PC-9 (cell line): ENCODE results near the gene HOXA5. TPM values are rescaled to one million over a fixed set of nuclear protein-coding genes. Genes with fewer than 3 reads are reported as not detected.

Source experiments
- BruUV-seq: library from RNA; stranded (reverse); fragments of 400-500 nt; replicated peaks from 2 replicates; lab custom pipeline; 2021; lab: Mats Ljungman, UMichigan
- CTCF ChIA-PET: fragments of 300-600 bp; sonication (Branson Sonifier 250); formaldehyde crosslinking; loops from one replicate; lab custom pipeline; 2022; ENCODE audit warnings: antibody characterized with exemption; lab: Charles Lee
- POLR2A ChIA-PET: fragments of 300-600 bp; sonication (Branson Sonifier 250); formaldehyde crosslinking; loops from one replicate; lab custom pipeline; 2022; ENCODE audit warnings: antibody characterized with exemption; ENCODE audit not compliant: unreplicated experiment; lab: Charles Lee
- DNase-seq, 2 experiments: peaks; one replicate each; pipeline versions ENCODE4 v3.0.0 to v3.0.0-alpha.2; 2015 to 2022; ENCODE audit warnings: mixed read lengths in 1 of 2
- H2AFZ ChIP-seq: fragments of 200-600 bp; sonication (generic); 2 replicates; pipeline ENCODE4 v1.8.1; 2017; ENCODE audit warnings: antibody characterized with exemption
- H3F3A ChIP-seq: fragments of 200-600 bp; sonication (generic); 2 replicates; pipeline ENCODE4 v1.8.1; 2017; ENCODE audit warnings: antibody characterized with exemption, mild to moderate bottlenecking, low read depth; ENCODE audit not compliant: insufficient read depth
- H3K27ac ChIP-seq: fragments of 200-600 bp; sonication (generic); 2 replicates; pipeline ENCODE4 v1.6.1; 2016; ENCODE audit warnings: mixed run types
- H3K27me3 ChIP-seq: fragments of 200-600 bp; sonication (generic); 2 replicates; pipeline ENCODE4 v1.6.1; 2016; ENCODE audit warnings: low read depth, mixed run types; ENCODE audit not compliant: insufficient read depth
- H3K36me3 ChIP-seq: fragments of 200-600 bp; sonication (generic); 2 replicates; pipeline ENCODE4 v1.6.1; 2016; ENCODE audit warnings: low read depth, mixed run types
- H3K4me1 ChIP-seq: fragments of 200-600 bp; sonication (generic); replicated peaks from 2 replicates; pipeline ENCODE4 v1.6.1; 2016; ENCODE audit warnings: mixed run types; ENCODE audit not compliant: insufficient read depth
- H3K4me2 ChIP-seq: fragments of 200-600 bp; sonication (generic); 2 replicates; pipeline ENCODE4 v1.6.1; 2017; ENCODE audit warnings: mixed run types
- H3K4me3 ChIP-seq: fragments of 200-600 bp; sonication (generic); 2 replicates; pipeline ENCODE4 v1.6.1; 2016; ENCODE audit warnings: mixed run types
- H3K79me2 ChIP-seq: fragments of 200-600 bp; sonication (generic); 2 replicates; pipeline ENCODE4 v1.6.1; 2017; ENCODE audit warnings: low read depth, mixed run types
- H3K9me2 ChIP-seq: fragments of 200-600 bp; sonication (generic); 2 replicates; pipeline ENCODE4 v1.8.1; 2017; ENCODE audit warnings: mild to moderate bottlenecking; ENCODE audit not compliant: insufficient read depth
- H3K9me3 ChIP-seq: fragments of 200-600 bp; sonication (generic); 2 replicates; pipeline ENCODE4 v1.8.1; 2016; ENCODE audit warnings: low read depth; ENCODE audit not compliant: insufficient read depth
- H4K20me1 ChIP-seq: fragments of 200-600 bp; sonication (generic); 2 replicates; pipeline ENCODE4 v1.8.1; 2017; ENCODE audit not compliant: insufficient read depth
- EZH2 ChIP-seq: fragments of 200-600 bp; sonication (generic); IDR thresholded peaks from 2 replicates; pipeline ENCODE4 v1.8.0; 2017; ENCODE audit warnings: antibody characterized with exemption, low read depth
- intact Hi-C: fragments of 100-400 bp; cut with micrococcal nuclease; formaldehyde crosslinking; loops from one replicate; pipeline ENCODE4 v1.10.0; 2022; ENCODE audit not compliant: unreplicated experiment
- total RNA-seq: library from RNA; stranded (reverse); gene quantifications from 2 replicates; pipeline ENCODE4 v1.2.3, GENCODE V29; 2021
- TF ChIP-seq, protein P1 (sequence below): fragments of 200-600 bp; sonication (generic); conservative IDR thresholded peaks from 2 replicates; pipeline ENCODE4 v1.6.1; 2017; ENCODE audit warnings: mixed run types, antibody characterized with exemption, mild to moderate bottlenecking, moderate library complexity

HOXA5 gene
- total RNA-seq, 1 experiment from 2014 or later: 1.0 TPM

DNA sequence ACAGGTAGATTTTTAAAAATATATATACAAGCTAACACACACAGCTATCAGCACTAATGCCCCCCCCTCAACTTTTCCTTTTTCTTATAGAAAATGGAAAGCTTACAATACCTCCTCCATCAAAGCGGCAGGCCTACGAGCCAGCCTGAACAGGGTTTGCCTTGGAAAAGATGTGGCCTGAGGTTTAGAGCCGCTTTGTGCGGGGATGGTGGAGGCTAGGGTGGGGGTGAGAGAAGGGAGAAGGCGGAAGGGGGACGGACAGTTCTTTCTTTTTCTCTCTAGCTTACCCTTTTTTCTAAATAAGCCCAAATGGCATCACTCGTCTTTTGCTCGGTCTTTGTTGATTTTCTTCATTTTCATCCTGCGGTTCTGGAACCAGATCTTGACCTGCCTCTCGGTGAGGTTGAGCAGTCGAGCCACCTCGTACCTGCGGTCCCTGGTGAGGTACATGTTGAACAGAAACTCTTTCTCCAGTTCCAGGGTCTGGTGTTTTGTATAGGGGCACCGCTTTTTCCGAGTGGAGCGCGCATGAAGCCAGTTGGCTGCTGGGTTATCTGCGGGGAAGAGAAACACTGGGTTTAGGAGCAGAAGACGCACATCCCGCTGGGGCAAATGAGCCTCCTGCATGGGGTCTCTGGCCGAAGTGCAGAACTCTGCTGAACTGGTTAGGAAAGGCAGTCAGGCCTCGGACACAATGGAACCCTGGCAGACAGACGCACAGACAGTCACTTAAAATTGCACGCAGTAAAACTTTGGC lies 20.0 kb upstream of the HOXA5 start:
- intact Hi-C loops: loop anchor here (5.0 to 10.0 kb wide), 3 partner anchors 931 to 1596 kb away; no protein-coding TSS in a partner anchor
- BruUV-seq: no TSS peak
- POLR2A ChIA-PET: interaction anchor here (0.6 kb wide), 1 partner anchor 786 kb away, joined by 5 read pairs; no protein-coding TSS in a partner anchor
- no peak for TF ChIP-seq EZH2
- TF ChIP-seq, protein P1, sequence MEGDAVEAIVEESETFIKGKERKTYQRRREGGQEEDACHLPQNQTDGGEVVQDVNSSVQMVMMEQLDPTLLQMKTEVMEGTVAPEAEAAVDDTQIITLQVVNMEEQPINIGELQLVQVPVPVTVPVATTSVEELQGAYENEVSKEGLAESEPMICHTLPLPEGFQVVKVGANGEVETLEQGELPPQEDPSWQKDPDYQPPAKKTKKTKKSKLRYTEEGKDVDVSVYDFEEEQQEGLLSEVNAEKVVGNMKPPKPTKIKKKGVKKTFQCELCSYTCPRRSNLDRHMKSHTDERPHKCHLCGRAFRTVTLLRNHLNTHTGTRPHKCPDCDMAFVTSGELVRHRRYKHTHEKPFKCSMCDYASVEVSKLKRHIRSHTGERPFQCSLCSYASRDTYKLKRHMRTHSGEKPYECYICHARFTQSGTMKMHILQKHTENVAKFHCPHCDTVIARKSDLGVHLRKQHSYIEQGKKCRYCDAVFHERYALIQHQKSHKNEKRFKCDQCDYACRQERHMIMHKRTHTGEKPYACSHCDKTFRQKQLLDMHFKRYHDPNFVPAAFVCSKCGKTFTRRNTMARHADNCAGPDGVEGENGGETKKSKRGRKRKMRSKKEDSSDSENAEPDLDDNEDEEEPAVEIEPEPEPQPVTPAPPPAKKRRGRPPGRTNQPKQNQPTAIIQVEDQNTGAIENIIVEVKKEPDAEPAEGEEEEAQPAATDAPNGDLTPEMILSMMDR: no peak
- Histone ChIP-seq H3K9me3 (no peaks in the 10 kb centered on the region), H3K4me1 (0 out of 2 replicates have a peak, but pooled peaks cover 3% of the 10 kb centered on the region), H3K4me2 (no peak overlapping the region), H3K27me3 (no peaks in the 10 kb centered on the region), H3F3A (peaks cover 26% of the 10 kb centered on the region), H3K9me2 (no peaks in the 10 kb centered on the region), H2AFZ (no peak overlapping the region), H3K36me3 (no peaks in the 10 kb centered on the region), H4K20me1 (no peaks in the 10 kb centered on the region), H3K27ac (no peak overlapping the region), H3K4me3 (no peak overlapping the region), H3K79me2 (no peaks in the 10 kb centered on the region)
- CTCF ChIA-PET: interaction anchor here (0.9 to 3.1 kb wide), 3 partner anchors 404 to 794 kb away, joined by 3 to 24 read pairs (median 11); no protein-coding TSS in a partner anchor
- DNase-seq: no peak

- H3K36me3 ChIP-seq: no peaks in the 10 kb centered on the region
- no peaks in the 10 kb centered on the region for H4K20me1 ChIP-seq
- POLR2A ChIA-PET: interaction anchor here (0.6 to 0.7 kb wide), 2 partner anchors 786 to 1011 kb away, joined by 5 read pairs; partner anchors contain the start of gene NFE2L3
- no TSS peak for BruUV-seq
- no peak overlapping the region for H3K4me3 ChIP-seq
- no peaks in the 10 kb centered on the region for H3K79me2 ChIP-seq
- H3K4me1 ChIP-seq: 0 out of 2 replicates have a peak, but pooled peaks cover 3% of the 10 kb centered on the region
- no peak overlapping the region for H2AFZ ChIP-seq
- peaks cover 18% of the 10 kb centered on the region for H3F3A ChIP-seq
- H3K27ac ChIP-seq: no peak overlapping the region
- no peaks in the 10 kb centered on the region for H3K9me3 ChIP-seq
- H3K27me3 ChIP-seq: no peaks in the 10 kb centered on the region
- no peak overlapping the region for H3K4me2 ChIP-seq
- DNase-seq: no peak
- no peaks in the 10 kb centered on the region for H3K9me2 ChIP-seq
- TF ChIP-seq, protein P1: no peak
- no peak for TF ChIP-seq EZH2
- CTCF ChIA-PET: interaction anchor here (0.9 to 3.1 kb wide), 4 partner anchors 403 to 794 kb away, joined by 3 to 24 read pairs (median 7); no protein-coding TSS in a partner anchor
- intact Hi-C loops: loop anchor here (5.0 to 10.0 kb wide), 3 partner anchors 932 to 1595 kb away; no protein-coding TSS in a partner anchor
These were observed 19.2 kb upstream of the HOXA5 start for GRCh38 chr7:27162561-27163287.
